Tracheal epithelial cell (primary cell): ENCODE data around the gene NBPF10. TPM values are rescaled to one million over a fixed set of nuclear protein-coding genes. Genes with fewer than 3 reads are reported as not detected.

Experiments
- total RNA-seq: library from RNA; depleted of rRNA; stranded (reverse); fragments of >200 nt; gene quantifications from 2 replicates; pipeline ENCODE4 v1.2.1, GENCODE V29; 2014

Gene NBPF10, protein sequence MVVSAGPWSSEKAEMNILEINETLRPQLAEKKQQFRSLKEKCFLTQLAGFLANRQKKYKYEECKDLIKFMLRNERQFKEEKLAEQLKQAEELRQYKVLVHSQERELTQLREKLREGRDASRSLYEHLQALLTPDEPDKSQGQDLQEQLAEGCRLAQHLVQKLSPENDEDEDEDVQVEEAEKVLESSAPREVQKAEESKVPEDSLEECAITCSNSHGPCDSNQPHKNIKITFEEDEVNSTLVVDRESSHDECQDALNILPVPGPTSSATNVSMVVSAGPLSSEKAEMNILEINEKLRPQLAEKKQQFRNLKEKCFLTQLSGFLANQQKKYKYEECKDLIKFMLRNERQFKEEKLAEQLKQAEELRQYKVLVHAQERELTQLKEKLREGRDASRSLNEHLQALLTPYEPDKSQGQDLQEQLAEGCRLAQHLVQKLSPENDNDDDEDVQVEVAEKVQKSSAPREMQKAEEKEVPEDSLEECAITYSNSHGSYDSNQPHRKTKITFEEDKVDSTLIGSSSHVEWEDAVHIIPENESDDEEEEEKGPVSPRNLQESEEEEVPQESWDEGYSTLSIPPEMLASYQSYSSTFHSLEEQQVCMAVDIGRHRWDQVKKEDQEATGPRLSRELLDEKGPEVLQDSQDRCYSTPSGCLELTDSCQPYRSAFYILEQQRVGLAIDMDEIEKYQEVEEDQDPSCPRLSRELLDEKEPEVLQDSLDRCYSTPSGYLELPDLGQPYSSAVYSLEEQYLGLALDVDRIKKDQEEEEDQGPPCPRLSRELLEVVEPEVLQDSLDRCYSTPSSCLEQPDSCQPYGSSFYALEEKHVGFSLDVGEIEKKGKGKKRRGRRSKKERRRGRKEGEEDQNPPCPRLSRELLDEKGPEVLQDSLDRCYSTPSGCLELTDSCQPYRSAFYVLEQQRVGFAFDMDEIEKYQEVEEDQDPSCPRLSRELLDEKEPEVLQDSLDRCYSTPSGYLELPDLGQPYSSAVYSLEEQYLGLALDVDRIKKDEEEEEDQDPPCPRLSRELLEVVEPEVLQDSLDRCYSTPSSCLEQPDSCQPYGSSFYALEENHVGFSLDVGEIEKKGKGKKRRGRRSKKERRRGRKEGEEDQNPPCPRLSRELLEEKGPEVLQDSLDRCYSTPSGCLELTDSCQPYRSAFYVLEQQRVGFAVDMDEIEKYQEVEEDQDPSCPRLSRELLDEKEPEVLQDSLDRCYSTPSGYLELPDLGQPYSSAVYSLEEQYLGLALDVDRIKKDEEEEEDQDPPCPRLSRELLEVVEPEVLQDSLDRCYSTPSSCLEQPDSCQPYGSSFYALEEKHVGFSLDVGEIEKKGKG (N-terminal part only)
- 1.3 and 1.9 TPM in 2 replicates for total RNA-seq

DNA sequence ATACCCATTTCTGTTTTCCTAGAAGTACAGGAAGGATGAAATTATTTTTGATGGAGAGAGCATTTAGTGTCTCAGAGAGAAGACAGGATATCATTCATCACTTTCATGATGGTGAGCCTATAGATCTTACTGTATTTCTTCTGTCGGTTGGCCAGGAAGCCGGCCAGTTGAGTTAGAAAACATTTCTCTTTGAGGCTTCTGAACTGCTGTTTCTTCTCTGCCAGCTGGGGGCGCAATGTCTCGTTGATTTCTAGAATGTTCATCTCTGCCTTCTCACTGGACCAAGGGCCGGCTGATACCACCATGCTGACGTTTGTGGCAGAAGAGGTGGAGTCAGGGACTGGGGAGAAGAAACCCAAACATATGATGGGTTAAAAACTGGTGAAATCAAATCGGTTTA, at the start of gene NBPF10:
NBPF10 (minus strand) TSS at position 340 of the 400 bp plus-strand sequence; CDS start at position 305, 35 bp downstream.

Other genes starting within 250 kb of the NBPF10 start
- gene ITGA10, start 234.8 kb downstream of the NBPF10 start, total RNA-seq = 0.24 and 0.64 TPM in 2 replicates
- 22.9 and 27.5 TPM in 2 replicates for gene PEX11B, start 226.1 kb downstream of the NBPF10 start, total RNA-seq
- gene RBM8A, start 217.3 kb downstream of the NBPF10 start, total RNA-seq = 84.2 and 170 TPM in 2 replicates
- gene LIX1L, start 186.8 kb downstream of the NBPF10 start, total RNA-seq = 4.8 and 5.8 TPM in 2 replicates
- gene ANKRD34A, start 180.2 kb downstream of the NBPF10 start, total RNA-seq = 1.1 TPM in 1 of 2 replicates, not detected in the other
- 5.1 and 6.3 TPM in 2 replicates for gene POLR3GL, start 180.1 kb downstream of the NBPF10 start, total RNA-seq
- gene TXNIP, start 148.2 kb downstream of the NBPF10 start, total RNA-seq = 38.2 and 63.6 TPM in 2 replicates
- gene HJV, start 123.1 kb downstream of the NBPF10 start, total RNA-seq = not detected in 2 replicates
- gene NOTCH2NLA, start 84.2 kb upstream of the NBPF10 start, total RNA-seq = 47.0 and 51.2 TPM in 2 replicates